ENCODE results near the gene INPP4B.
A peak's percentile ranks its signal among the peaks of the same experiment; 100 is the strongest.
"Not testable (repeated sequence)": the region's sequence is repeated elsewhere in the genome, so short reads cannot be mapped to it uniquely, and the experiment has no call there.

INPP4B gene

DNA sequence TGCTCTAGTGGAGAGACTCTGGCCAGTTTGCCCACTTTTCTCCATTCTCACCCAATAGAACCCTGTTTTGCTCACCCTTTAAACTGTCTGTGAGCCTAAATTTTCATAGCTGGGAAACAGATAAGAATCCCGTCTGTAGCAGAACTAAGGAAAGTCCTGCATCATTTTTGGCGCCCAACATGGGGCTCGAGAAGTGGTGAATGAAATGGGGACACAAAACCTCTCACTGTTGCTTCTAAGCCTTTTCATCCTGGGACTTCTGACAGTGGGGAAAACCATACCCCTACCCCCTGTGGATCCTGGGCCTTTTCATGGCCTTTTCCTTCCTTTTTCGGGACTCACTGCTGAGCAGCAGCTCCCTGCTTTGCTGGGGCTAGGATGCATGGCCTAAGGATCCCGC lies 189.9 kb downstream of the INPP4B start:
- no peak overlapping the region for H3K4me3 ChIP-seq (ENCODE audit: low read depth, low read length)
- DNase-seq (ENCODE audit: low read depth) = peak; percentile 9
- TF ChIP-seq, protein P1, sequence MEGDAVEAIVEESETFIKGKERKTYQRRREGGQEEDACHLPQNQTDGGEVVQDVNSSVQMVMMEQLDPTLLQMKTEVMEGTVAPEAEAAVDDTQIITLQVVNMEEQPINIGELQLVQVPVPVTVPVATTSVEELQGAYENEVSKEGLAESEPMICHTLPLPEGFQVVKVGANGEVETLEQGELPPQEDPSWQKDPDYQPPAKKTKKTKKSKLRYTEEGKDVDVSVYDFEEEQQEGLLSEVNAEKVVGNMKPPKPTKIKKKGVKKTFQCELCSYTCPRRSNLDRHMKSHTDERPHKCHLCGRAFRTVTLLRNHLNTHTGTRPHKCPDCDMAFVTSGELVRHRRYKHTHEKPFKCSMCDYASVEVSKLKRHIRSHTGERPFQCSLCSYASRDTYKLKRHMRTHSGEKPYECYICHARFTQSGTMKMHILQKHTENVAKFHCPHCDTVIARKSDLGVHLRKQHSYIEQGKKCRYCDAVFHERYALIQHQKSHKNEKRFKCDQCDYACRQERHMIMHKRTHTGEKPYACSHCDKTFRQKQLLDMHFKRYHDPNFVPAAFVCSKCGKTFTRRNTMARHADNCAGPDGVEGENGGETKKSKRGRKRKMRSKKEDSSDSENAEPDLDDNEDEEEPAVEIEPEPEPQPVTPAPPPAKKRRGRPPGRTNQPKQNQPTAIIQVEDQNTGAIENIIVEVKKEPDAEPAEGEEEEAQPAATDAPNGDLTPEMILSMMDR (IDR thresholded peaks at IDR 0.05; ENCODE audit: low read depth, low read length) = no peak
- TF ChIP-seq, protein P2, sequence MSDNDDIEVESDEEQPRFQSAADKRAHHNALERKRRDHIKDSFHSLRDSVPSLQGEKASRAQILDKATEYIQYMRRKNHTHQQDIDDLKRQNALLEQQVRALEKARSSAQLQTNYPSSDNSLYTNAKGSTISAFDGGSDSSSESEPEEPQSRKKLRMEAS (IDR thresholded peaks at IDR 0.05; ENCODE audit: low read depth, low read length) = no peak
- TF ChIP-seq MYC (IDR thresholded peaks at IDR 0.05; ENCODE audit: low read depth, low read length) (no peak), POLR2A (IDR thresholded peaks at IDR 0.05; ENCODE audit: extremely low read depth, insufficient read length) (no peak)

DNA sequence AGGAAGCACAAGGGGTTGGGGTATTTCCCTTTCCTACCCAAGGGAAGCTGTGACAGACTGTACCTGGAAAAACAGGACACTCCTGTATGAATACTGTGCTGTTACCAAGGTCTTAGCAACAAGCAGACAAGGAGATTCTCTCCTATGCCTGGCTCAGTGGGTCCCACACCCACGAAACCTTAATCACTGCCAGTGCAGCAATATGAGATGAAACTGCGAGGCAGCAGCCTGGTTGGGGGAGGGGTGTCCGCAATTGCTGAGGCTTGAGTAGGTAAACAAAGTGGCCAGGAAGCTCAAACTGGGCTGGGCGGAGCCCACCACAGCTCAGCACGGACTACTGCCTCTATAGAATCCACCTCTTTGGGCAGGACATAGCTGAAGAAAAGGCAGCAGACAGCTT lies 197.7 kb downstream of the INPP4B start:
- H3K4me3 ChIP-seq (ENCODE audit: low read depth, low read length) = no peak overlapping the region
- no peak for TF ChIP-seq MYC (IDR thresholded peaks at IDR 0.05; ENCODE audit: low read depth, low read length)
- no peak for DNase-seq (ENCODE audit: low read depth)

DNA sequence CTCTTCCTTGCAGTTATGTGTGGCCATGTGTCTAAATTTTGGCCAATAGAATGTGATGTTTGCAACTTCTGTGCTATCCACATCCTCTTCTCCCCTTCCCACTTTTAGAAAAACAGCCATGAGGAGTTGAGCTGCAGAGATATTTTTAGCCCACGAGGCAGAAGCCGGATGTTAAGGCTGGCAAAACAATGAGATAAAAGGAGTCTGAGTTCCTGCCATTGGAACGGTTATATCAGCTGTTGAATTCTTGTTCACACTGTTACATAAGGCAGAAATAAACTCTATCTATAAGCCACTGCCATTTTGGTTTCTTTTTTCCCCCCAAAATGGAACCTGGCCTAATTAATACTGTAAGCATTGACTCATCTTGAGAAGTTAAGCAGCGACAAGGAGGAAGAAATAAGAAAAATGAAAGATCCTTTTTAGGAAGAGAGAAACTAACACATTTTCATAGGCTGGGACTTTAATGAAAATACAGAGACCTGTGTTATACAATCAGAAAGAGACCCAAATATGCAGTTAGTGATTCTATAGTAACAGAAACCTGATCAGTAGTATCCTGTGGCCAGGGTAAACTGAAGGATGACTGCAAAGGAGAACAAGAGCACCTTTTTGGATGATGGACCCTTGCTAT lies 200.5 kb downstream of the INPP4B start:
- no peak overlapping the region for H3K4me3 ChIP-seq (ENCODE audit: low read depth, low read length)
- no peak for TF ChIP-seq MYC (IDR thresholded peaks at IDR 0.05; ENCODE audit: low read depth, low read length)
- TF ChIP-seq, protein P1 (IDR thresholded peaks at IDR 0.05; ENCODE audit: low read depth, low read length) = no peak
- TF ChIP-seq, protein P2 (IDR thresholded peaks at IDR 0.05; ENCODE audit: low read depth, low read length) = no peak
- no peak for TF ChIP-seq POLR2A (IDR thresholded peaks at IDR 0.05; ENCODE audit: extremely low read depth, insufficient read length)
- DNase-seq (ENCODE audit: low read depth) = peak; percentile 19

DNA sequence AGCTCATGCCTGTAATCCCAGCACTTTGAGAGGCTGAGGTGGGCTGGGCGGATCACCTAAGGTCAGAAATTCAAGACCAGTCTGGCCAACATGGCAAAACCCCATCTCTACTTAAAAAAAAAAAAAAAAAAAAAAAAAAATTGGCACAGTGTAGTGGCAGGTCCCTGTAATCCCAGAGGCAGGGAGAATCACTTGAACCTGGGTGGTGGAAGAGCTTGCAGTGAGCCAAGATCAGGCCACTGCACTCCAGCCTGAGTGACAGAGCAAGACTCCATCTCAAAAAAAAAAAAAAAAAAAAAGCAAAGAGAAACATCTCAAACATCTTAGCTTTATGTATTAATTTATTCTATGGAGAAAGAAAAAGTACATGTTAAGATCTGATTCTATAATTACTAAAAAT lies 201.5 kb downstream of the INPP4B start:
- not testable (repeated sequence) for DNase-seq (ENCODE audit: low read depth)

DNA sequence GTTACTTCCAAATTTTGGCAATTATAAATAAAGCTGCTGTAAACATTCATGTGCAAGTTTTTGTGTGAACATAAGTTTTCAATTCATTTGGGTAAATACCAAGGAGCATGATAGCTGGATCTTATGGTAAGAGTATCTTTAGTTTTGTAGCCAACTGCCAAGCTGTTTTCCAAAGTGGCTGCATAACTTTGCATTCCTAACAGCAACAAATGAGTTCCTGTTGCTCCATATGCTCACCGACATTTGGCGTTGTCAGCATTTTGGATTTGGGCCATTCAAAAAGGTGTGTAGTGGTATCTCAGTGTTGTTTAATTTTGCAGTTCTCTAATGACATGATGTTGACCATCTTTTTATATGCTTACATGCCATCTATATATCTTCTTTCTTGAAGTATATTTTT lies 208.5 kb downstream of the INPP4B start:
- no peak for DNase-seq (ENCODE audit: low read depth)
- no peak overlapping the region for H3K4me3 ChIP-seq (ENCODE audit: low read depth, low read length)
- TF ChIP-seq, protein P2 (IDR thresholded peaks at IDR 0.05; ENCODE audit: low read depth, low read length) = no peak
- no peak for TF ChIP-seq MYC (IDR thresholded peaks at IDR 0.05; ENCODE audit: low read depth, low read length)
- no peak for TF ChIP-seq POLR2A (IDR thresholded peaks at IDR 0.05; ENCODE audit: extremely low read depth, insufficient read length)
- TF ChIP-seq, protein P1 (IDR thresholded peaks at IDR 0.05; ENCODE audit: low read depth, low read length) = no peak

More for the DNA sequence above, 201.5 kb downstream of the INPP4B start:
- not testable (repeated sequence) for H3K4me3 ChIP-seq (ENCODE audit: low read depth, low read length)

DNA sequence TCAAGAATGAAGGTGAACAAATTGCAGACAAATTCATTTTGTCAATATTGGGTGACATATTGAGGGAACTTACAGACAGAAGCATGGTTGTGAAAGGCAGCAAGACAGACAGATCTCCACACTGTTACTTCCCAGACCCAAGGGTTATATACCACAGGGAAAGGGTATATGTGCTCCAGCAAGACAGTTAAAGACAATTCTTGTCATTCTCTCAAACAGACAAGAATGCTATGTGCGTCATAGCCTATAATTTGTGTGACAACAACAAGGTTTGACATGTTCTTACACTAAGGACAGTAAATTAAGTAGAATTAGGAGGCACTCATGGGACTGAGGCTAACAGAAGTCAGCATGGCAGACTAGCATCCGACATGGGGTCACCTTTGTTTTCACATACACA lies 214.3 kb downstream of the INPP4B start:
- no peak overlapping the region for H3K4me3 ChIP-seq (ENCODE audit: low read depth, low read length)
- DNase-seq (ENCODE audit: low read depth) = no peak
- no peak for TF ChIP-seq MYC (IDR thresholded peaks at IDR 0.05; ENCODE audit: low read depth, low read length)
- TF ChIP-seq, protein P1 (IDR thresholded peaks at IDR 0.05; ENCODE audit: low read depth, low read length) = no peak
- TF ChIP-seq, protein P2 (IDR thresholded peaks at IDR 0.05; ENCODE audit: low read depth, low read length) = no peak
- no peak for TF ChIP-seq POLR2A (IDR thresholded peaks at IDR 0.05; ENCODE audit: extremely low read depth, insufficient read length)

DNA sequence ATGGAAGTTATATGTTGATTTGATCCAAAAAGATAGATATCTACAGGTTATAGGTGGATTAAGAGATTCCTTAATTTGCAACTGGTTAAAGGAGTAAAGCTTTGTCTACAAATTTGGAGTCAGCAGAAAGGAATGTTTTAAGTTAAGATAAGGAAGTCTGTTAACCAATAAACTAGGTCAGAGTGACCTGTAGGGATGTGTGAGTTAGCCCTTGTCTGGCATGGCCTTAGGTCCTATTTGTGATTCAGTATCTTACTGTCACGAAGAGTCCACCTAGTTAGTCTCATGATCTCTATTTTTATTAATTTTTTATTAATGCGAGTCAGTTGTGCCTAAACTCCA lies 230.8 kb downstream of the INPP4B start:
- H3K4me3 ChIP-seq (ENCODE audit: low read depth, low read length) = no peak overlapping the region
- DNase-seq (ENCODE audit: low read depth) = no peak
- TF ChIP-seq, protein P1 (IDR thresholded peaks at IDR 0.05; ENCODE audit: low read depth, low read length) = no peak
- no peak for TF ChIP-seq POLR2A (IDR thresholded peaks at IDR 0.05; ENCODE audit: extremely low read depth, insufficient read length)
- TF ChIP-seq MYC (IDR thresholded peaks at IDR 0.05; ENCODE audit: low read depth, low read length) = no peak
- TF ChIP-seq, protein P2 (IDR thresholded peaks at IDR 0.05; ENCODE audit: low read depth, low read length) = no peak

Data from NB4 (cell line).